ENCODE results near the gene CMC4. TPM values are rescaled to one million over a fixed set of nuclear protein-coding genes. Genes with fewer than 3 reads are reported as not detected.

CMC4 gene
- total and polyA plus RNA-seq, 9 of the 15 experiments (the other 6 are each of a cell fraction or from before 2014, with no cell fraction given): 3.5 to 16.9 (median 8.2) TPM

DNA sequence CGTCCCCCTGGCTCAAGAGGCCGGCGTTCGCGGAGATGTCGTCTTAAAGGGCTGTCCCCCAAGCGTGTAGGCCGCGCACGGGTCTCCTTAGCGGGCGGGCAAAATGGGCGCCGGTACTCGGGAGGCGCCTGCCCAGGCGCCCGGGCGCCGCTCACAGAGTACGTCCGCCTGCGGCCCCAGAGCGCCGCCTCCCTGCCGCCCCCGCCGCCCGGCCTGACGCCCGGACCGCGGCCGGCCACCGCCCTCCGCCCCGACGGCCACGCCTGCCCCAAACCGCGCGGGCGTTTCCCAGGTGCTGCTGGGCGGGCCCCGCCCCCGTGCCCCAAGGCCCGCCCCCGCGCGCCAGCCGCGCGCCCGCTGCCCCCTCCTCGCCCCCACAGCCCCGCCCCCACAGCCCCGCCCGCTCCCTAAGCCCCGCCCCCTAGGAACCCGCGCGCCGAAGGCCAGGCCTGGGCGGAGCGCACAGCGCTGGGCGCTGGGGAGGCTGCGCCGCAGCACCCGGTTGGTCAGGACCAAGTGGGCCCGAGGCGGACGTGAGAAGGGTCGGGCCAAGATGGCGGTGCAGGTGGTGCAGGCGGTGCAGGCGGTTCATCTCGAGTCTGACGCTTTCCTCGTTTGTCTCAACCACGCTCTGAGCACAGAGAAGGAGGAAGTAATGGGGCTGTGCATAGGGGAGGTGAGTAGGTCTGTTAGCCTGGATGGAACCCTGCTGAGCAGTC is at the start of gene CMC4, which contains the start of the genes BRCC3 and MTCP1 (continued):
- TF ChIP-seq ZNF764 (CRISPR knock-in tag; IDR thresholded peaks at IDR 0.05; ENCODE audit: low read depth): no peak
- no peak for TF ChIP-seq SMAD1 (IDR thresholded peaks at IDR 0.05; ENCODE audit: low read depth, low read length, partially characterized antibody)
- TF ChIP-seq PTRF (tag; IDR thresholded peaks at IDR 0.05): no peak
- TF ChIP-seq, protein P1, sequence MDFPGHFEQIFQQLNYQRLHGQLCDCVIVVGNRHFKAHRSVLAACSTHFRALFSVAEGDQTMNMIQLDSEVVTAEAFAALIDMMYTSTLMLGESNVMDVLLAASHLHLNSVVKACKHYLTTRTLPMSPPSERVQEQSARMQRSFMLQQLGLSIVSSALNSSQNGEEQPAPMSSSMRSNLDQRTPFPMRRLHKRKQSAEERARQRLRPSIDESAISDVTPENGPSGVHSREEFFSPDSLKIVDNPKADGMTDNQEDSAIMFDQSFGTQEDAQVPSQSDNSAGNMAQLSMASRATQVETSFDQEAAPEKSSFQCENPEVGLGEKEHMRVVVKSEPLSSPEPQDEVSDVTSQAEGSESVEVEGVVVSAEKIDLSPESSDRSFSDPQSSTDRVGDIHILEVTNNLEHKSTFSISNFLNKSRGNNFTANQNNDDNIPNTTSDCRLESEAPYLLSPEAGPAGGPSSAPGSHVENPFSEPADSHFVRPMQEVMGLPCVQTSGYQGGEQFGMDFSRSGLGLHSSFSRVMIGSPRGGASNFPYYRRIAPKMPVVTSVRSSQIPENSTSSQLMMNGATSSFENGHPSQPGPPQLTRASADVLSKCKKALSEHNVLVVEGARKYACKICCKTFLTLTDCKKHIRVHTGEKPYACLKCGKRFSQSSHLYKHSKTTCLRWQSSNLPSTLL (IDR thresholded peaks at IDR 0.05): no peak
- no peak for TF ChIP-seq NELFE (IDR thresholded peaks at IDR 0.05; ENCODE audit: insufficient read depth, insufficient read length)
- no peak for TF ChIP-seq SMARCE1 (IDR thresholded peaks at IDR 0.05)
- no peak; the same call in 1 of the 2 replicates for TF ChIP-seq MTA3 (IDR thresholded peaks at IDR 0.05; ENCODE audit: borderline replicate concordance)
- TF ChIP-seq SRSF9 (IDR thresholded peaks at IDR 0.05; ENCODE audit: borderline replicate concordance, low read depth, low read length): no peak
- no peak for TF ChIP-seq PYGO2 (tag; IDR thresholded peaks at IDR 0.05)
- TF ChIP-seq ZFP30 (CRISPR knock-in tag; IDR thresholded peaks at IDR 0.05; ENCODE audit: borderline replicate concordance): no peak
- TF ChIP-seq ZNF57 (CRISPR knock-in tag; IDR thresholded peaks at IDR 0.05): no peak
- peak in 1 of 2 experiments; percentile 53; a peak in 2 of 4 replicates for TF ChIP-seq HDAC1 (IDR thresholded peaks at IDR 0.05)
- TF ChIP-seq TCFL5 (CRISPR knock-in tag; conservative IDR thresholded peaks at IDR 0.05): no peak
- no peak for TF ChIP-seq SMARCA5 (IDR thresholded peaks at IDR 0.05)
- TF ChIP-seq CREM (IDR thresholded peaks at IDR 0.05; ENCODE audit: low read depth): peak; percentile 27
- TF ChIP-seq MIER1 (IDR thresholded peaks at IDR 0.05; ENCODE audit: low read depth): no peak
- peak; percentile 50; the same call in 1 of the 2 replicates for TF ChIP-seq EP400 (IDR thresholded peaks at IDR 0.05)
- no peak for TF ChIP-seq BCL6 (CRISPR knock-in tag; IDR thresholded peaks at IDR 0.05)
- peak; percentile 15; the same call in 1 of the 2 replicates for TF ChIP-seq EGR1 (conservative IDR thresholded peaks at IDR 0.05)
- TF ChIP-seq C11orf30 (IDR thresholded peaks at IDR 0.05; ENCODE audit: low read depth): peak; percentile 59; the same call in 1 of the 2 replicates
- no peak for TF ChIP-seq TCF7 (IDR thresholded peaks at IDR 0.05; ENCODE audit: borderline replicate concordance)
- TF ChIP-seq ZZZ3 (IDR thresholded peaks at IDR 0.05): no peak
- no peak for TF ChIP-seq CREBBP (IDR thresholded peaks at IDR 0.05; ENCODE audit: low read depth, low read length)
- TF ChIP-seq ZNF644 (tag; IDR thresholded peaks at IDR 0.05; ENCODE audit: low read depth): no peak
- TF ChIP-seq ZNF561 (CRISPR knock-in tag; conservative IDR thresholded peaks at IDR 0.05): no peak
- peak; percentile 82 for TF ChIP-seq RBFOX2 (IDR thresholded peaks at IDR 0.05; ENCODE audit: low read depth, low read length)
- TF ChIP-seq HDAC8 (tag; IDR thresholded peaks at IDR 0.05): no peak
- TF ChIP-seq NCOA2 (IDR thresholded peaks at IDR 0.05; ENCODE audit: partially characterized antibody in 2 of 2): no peak
- TF ChIP-seq HNRNPK (IDR thresholded peaks at IDR 0.05; ENCODE audit: low read depth, low read length, poor library complexity, severe bottlenecking): no peak
- TF ChIP-seq SIN3A (IDR thresholded peaks at IDR 0.05; ENCODE audit: borderline replicate concordance in 2 of 2, control insufficient read depth in 1 of 2, low read depth in 2 of 2, low read length in 2 of 2): peak in 1 of 2 experiments; percentile 5; a peak in 1 of 4 replicates
